ENCODE data around the gene CCDC30. TPM values are rescaled to one million over a fixed set of nuclear protein-coding genes. Genes with fewer than 3 reads are reported as not detected.
"Not testable (repeated sequence)": the region's sequence is repeated elsewhere in the genome, so short reads cannot be mapped to it uniquely, and the experiment has no call there.

Gene CCDC30
- polyA plus RNA-seq, 2 donors: 0.35 to 0.88 TPM

DNA sequence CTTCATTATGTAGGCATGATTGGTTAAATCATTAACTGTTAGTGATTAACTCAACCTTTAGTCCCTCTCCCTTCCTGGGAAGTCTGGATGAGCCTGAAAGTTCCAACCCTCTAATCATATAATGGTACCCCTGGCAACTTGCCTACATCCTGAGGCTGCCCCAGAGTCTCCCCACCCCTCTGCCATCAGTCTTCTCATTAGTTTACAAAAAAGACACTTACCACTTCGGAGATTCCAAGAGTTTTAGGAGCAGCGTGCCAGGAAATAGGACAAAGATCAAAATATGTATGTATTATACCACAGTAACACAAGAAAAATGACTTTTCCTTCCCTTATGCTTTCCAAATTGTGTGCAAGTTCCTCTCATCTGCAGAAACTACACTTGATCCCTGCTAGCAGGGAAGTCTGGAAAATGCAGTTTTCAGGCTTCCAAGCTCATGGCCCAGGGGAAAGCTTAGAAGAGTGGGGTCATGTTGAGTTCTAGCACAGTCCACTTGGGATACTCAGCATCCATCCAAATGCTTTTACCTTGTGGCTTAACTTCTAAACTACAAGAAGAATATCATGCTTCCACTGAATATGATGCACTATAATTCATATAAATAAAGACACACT, 130.5 kb downstream of the CCDC30 start:
- WGBS, 2 donors: 42 to 45% methylated on average over 2 of the region's 2 CpGs
- Histone ChIP-seq H3K27me3 (ENCODE audit: control insufficient read depth in 1 of 2, insufficient read depth in 2 of 2, low read length in 2 of 2) (no peaks in the 10 kb centered on the region), H3K27ac (ENCODE audit: low read depth in 2 of 2, low read length in 1 of 2) (no peak overlapping the region), H3K9me3 (ENCODE audit: control insufficient read depth in 2 of 2, insufficient read depth in 1 of 2, low read depth in 1 of 2, low read length in 1 of 2) (no peaks in the 10 kb centered on the region), H3K4me3 (ENCODE audit: low read depth in 1 of 2, low read length in 2 of 2) (no peak overlapping the region), H3K4me1 (ENCODE audit: control insufficient read depth in 2 of 2, insufficient read depth in 2 of 2, low read length in 1 of 2) (no peaks in the 10 kb centered on the region), H3K36me3 (ENCODE audit: control insufficient read depth in 2 of 2, insufficient read depth in 2 of 2, low read length in 1 of 2) (no peaks in the 10 kb centered on the region)

DNA sequence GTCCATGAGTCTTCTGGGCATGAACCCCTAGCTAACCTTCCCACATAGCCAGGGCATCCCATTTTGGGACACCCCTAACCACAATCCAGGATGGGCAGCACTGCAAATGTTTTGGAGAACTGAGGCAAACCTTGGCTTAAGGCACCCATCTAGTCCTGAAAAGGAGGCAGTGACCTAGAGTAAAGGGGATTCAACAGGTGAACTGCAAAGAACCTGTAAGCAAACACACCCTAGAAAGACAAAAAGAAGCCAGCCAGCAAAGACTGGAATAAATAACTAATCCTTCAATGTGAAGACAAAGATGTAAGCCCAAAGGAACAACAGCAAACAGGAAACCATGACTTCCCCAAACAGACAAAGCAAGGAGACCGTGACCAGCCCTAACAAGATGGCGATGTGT, 138.4 kb downstream of the CCDC30 start:
- H3K36me3 ChIP-seq (ENCODE audit: control insufficient read depth in 2 of 2, insufficient read depth in 2 of 2, low read length in 1 of 2): no peaks in the 10 kb centered on the region
- H3K27ac ChIP-seq (ENCODE audit: low read depth in 2 of 2, low read length in 1 of 2): no peak overlapping the region
- WGBS, 2 donors: 80 to 93% methylated on average over 2 of the region's 2 CpGs
- H3K9me3 ChIP-seq (ENCODE audit: control insufficient read depth in 2 of 2, insufficient read depth in 1 of 2, low read depth in 1 of 2, low read length in 1 of 2): no peaks in the 10 kb centered on the region
- H3K4me3 ChIP-seq (ENCODE audit: low read depth in 1 of 2, low read length in 2 of 2): no peak overlapping the region
- no peaks in the 10 kb centered on the region for H3K4me1 ChIP-seq (ENCODE audit: control insufficient read depth in 2 of 2, insufficient read depth in 2 of 2, low read length in 1 of 2)
- no peaks in the 10 kb centered on the region for H3K27me3 ChIP-seq (ENCODE audit: control insufficient read depth in 1 of 2, insufficient read depth in 2 of 2, low read length in 2 of 2)

DNA sequence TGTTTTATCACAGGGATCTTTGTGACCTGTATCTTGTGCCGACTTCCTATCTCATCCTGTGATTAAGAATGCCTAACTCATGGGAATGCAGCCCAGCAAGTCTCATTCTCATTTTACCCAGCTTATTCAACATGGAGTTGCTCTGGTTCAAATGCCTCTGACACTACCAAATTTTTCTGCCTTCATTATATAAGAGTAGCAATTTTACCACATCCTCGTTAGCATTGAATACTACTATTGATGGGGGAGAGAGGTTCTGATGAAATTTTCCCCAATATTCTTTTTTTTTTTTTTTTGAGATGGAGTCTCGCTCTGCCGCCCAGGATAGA, 150.7 kb downstream of the CCDC30 start:
- Histone ChIP-seq H3K4me3 (ENCODE audit: low read depth in 1 of 2, low read length in 2 of 2) (no peak overlapping the region), H3K36me3 (ENCODE audit: control insufficient read depth in 2 of 2, insufficient read depth in 2 of 2, low read length in 1 of 2) (no peaks in the 10 kb centered on the region), H3K4me1 (ENCODE audit: control insufficient read depth in 2 of 2, insufficient read depth in 2 of 2, low read length in 1 of 2) (no peaks in the 10 kb centered on the region), H3K27me3 (ENCODE audit: control insufficient read depth in 1 of 2, insufficient read depth in 2 of 2, low read length in 2 of 2) (no peaks in the 10 kb centered on the region), H3K27ac (ENCODE audit: low read depth in 2 of 2, low read length in 1 of 2) (no peak overlapping the region), H3K9me3 (ENCODE audit: control insufficient read depth in 2 of 2, insufficient read depth in 1 of 2, low read depth in 1 of 2, low read length in 1 of 2) (no peaks in the 10 kb centered on the region)
- 76 to 94% methylated on average over 4 of the region's 4 CpGs for WGBS, 2 donors

DNA sequence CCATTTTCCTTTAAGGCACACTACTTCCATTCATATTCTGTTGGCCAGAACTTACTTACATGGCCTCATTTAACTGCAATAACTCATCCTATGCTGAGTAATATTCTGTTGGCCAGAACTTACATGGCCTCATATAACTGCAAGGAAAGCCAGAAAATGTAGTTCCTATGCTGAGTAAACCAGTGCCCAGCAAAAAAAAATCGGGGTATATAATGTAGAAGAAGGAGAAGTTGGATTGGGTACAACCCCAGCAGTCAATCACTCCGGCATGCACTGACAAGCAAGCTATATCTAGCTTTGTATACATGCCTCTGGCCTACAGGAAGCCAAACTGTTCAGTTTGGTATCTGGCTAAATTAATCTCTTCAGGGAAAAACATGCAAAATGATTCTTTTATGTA, 155.8 kb downstream of the CCDC30 start:
- Histone ChIP-seq H3K27ac (ENCODE audit: low read depth in 2 of 2, low read length in 1 of 2) (no peak overlapping the region), H3K36me3 (ENCODE audit: control insufficient read depth in 2 of 2, insufficient read depth in 2 of 2, low read length in 1 of 2) (no peaks in the 10 kb centered on the region), H3K27me3 (ENCODE audit: control insufficient read depth in 1 of 2, insufficient read depth in 2 of 2, low read length in 2 of 2) (no peaks in the 10 kb centered on the region), H3K9me3 (ENCODE audit: control insufficient read depth in 2 of 2, insufficient read depth in 1 of 2, low read depth in 1 of 2, low read length in 1 of 2) (no peaks in the 10 kb centered on the region), H3K4me3 (ENCODE audit: low read depth in 1 of 2, low read length in 2 of 2) (no peak overlapping the region), H3K4me1 (ENCODE audit: control insufficient read depth in 2 of 2, insufficient read depth in 2 of 2, low read length in 1 of 2) (no peaks in the 10 kb centered on the region)
- 31 to 49% methylated on average over 2 of the region's 2 CpGs for WGBS, 2 donors

DNA sequence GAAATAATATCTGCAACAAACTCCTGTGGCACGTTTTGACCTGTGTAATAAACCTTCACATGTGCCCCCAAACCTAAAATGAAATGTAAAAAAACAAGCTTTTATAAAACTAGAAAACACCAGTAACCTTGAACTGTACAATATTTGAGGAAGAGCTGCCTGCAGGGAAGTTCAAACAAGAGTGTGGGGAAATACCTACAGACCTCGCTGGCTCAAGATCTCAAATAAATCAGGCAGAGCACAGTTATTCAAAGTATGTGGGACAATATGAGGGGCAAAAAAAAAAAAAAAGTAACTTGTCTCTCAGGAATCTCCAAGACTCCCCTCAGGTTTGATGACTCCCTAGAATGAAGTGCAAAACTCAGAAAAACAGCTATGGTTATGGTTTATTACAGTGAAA, 157.2 kb downstream of the CCDC30 start:
- Histone ChIP-seq H3K4me3 (ENCODE audit: low read depth in 1 of 2, low read length in 2 of 2) (no peak overlapping the region), H3K9me3 (ENCODE audit: control insufficient read depth in 2 of 2, insufficient read depth in 1 of 2, low read depth in 1 of 2, low read length in 1 of 2) (no peaks in the 10 kb centered on the region), H3K4me1 (ENCODE audit: control insufficient read depth in 2 of 2, insufficient read depth in 2 of 2, low read length in 1 of 2) (no peaks in the 10 kb centered on the region), H3K36me3 (ENCODE audit: control insufficient read depth in 2 of 2, insufficient read depth in 2 of 2, low read length in 1 of 2) (no peaks in the 10 kb centered on the region), H3K27ac (ENCODE audit: low read depth in 2 of 2, low read length in 1 of 2) (no peak overlapping the region), H3K27me3 (ENCODE audit: control insufficient read depth in 1 of 2, insufficient read depth in 2 of 2, low read length in 2 of 2) (no peaks in the 10 kb centered on the region)
- 36 to 40% methylated on average over 2 of the region's 2 CpGs for WGBS, 2 donors

DNA sequence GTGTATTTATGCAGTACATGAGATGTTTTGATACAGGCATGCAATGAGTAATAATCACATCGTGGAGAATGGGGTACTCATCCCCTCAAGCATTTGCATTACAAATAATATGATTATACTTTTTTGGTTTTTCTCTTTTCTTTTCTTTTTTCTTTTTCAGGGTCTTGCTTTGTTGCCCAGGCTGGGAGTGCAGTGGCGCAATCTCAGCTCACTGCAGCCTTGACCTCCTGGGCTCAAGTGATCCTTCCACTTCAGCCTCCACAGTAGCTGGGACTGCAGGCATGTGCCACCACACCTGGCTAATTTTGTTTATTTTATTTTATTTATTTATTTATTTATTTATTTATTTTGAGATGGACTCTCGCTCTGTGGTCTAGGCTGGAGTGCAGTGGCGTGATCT, 158.1 kb downstream of the CCDC30 start:
- not testable (repeated sequence) for H3K9me3 ChIP-seq (ENCODE audit: control insufficient read depth in 2 of 2, insufficient read depth in 1 of 2, low read depth in 1 of 2, low read length in 1 of 2); H3K4me3 ChIP-seq (ENCODE audit: low read depth in 1 of 2, low read length in 2 of 2); H3K27ac ChIP-seq (ENCODE audit: low read depth in 2 of 2, low read length in 1 of 2); H3K27me3 ChIP-seq (ENCODE audit: control insufficient read depth in 1 of 2, insufficient read depth in 2 of 2, low read length in 2 of 2); H3K36me3 ChIP-seq (ENCODE audit: control insufficient read depth in 2 of 2, insufficient read depth in 2 of 2, low read length in 1 of 2); H3K4me1 ChIP-seq (ENCODE audit: control insufficient read depth in 2 of 2, insufficient read depth in 2 of 2, low read length in 1 of 2)
- 93 to 96% methylated on average over 4 of the region's 4 CpGs for WGBS, 2 donors

DNA sequence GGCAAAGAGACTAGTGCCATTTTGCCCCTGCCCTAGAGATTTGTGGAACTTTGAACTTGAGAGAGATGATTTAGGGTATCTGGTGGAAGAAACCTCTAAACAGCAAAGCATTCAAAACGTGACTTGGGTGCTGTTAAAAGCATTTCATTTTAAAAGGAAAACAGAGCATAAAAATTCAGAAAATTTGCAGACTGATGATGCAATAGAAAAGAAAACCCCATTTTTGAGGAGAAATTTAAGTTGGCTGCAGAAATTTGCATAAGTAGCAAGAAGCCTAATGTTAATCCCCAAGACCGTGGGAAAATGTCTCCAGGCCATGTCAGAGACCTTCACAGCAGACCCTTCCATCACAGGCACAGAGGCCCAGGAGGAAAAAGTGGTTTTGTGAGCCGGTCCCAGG, 164.1 kb downstream of the CCDC30 start:
- WGBS, 2 donors: 82 to 85% methylated on average over 3 of the region's 3 CpGs
- not testable (repeated sequence) for H3K27me3 ChIP-seq (ENCODE audit: control insufficient read depth in 1 of 2, insufficient read depth in 2 of 2, low read length in 2 of 2); H3K9me3 ChIP-seq (ENCODE audit: control insufficient read depth in 2 of 2, insufficient read depth in 1 of 2, low read depth in 1 of 2, low read length in 1 of 2); H3K27ac ChIP-seq (ENCODE audit: low read depth in 2 of 2, low read length in 1 of 2); H3K4me3 ChIP-seq (ENCODE audit: low read depth in 1 of 2, low read length in 2 of 2); H3K36me3 ChIP-seq (ENCODE audit: control insufficient read depth in 2 of 2, insufficient read depth in 2 of 2, low read length in 1 of 2); H3K4me1 ChIP-seq (ENCODE audit: control insufficient read depth in 2 of 2, insufficient read depth in 2 of 2, low read length in 1 of 2)

DNA sequence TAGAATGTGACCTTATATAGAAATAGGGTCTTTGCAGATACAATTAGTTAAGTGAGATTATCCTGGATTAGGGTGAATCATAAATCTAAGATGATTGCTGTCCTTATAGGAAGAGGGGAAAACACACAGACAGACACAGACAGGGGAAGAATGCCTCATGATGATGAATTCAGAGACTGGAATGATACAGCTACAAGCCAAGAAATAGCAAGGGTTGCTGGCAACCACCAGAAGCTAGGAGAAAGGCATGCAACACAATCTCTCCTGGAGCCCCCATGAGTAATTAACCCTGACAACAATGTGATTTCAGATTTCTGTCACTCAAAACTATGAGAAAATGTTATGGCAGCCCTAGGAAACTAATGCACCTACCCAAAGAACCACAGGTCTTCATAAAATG, 176.0 kb downstream of the CCDC30 start:
- no peaks in the 10 kb centered on the region for H3K4me1 ChIP-seq (ENCODE audit: control insufficient read depth in 2 of 2, insufficient read depth in 2 of 2, low read length in 1 of 2)
- no peak overlapping the region for H3K4me3 ChIP-seq (ENCODE audit: low read depth in 1 of 2, low read length in 2 of 2)
- no peaks in the 10 kb centered on the region for H3K27me3 ChIP-seq (ENCODE audit: control insufficient read depth in 1 of 2, insufficient read depth in 2 of 2, low read length in 2 of 2)
- H3K27ac ChIP-seq (ENCODE audit: low read depth in 2 of 2, low read length in 1 of 2): no peak overlapping the region
- no peaks in the 10 kb centered on the region for H3K36me3 ChIP-seq (ENCODE audit: control insufficient read depth in 2 of 2, insufficient read depth in 2 of 2, low read length in 1 of 2)
- H3K9me3 ChIP-seq (ENCODE audit: control insufficient read depth in 2 of 2, insufficient read depth in 1 of 2, low read depth in 1 of 2, low read length in 1 of 2): no peaks in the 10 kb centered on the region

DNA sequence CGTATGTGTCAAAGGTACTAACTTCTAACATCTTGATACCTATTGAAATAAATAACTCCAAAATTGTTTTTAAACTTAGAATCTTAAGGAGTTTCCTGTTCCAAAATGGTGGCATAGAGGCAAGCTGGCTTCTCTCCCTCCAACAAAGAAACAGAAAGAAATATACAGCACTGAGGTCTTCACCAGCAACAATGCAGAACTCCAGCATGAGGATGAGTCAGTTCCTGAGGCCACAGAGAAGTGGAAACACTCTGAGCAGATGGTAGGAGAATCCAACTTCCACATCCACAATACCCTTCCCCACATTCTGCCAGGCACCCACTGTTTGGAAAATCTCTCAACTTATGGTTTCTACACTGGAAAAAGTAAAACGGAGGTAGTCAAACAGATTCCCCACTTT, 183.0 kb downstream of the CCDC30 start:
- Histone ChIP-seq H3K27ac (ENCODE audit: low read depth in 2 of 2, low read length in 1 of 2) (no peak overlapping the region), H3K9me3 (ENCODE audit: control insufficient read depth in 2 of 2, insufficient read depth in 1 of 2, low read depth in 1 of 2, low read length in 1 of 2) (no peaks in the 10 kb centered on the region), H3K4me1 (ENCODE audit: control insufficient read depth in 2 of 2, insufficient read depth in 2 of 2, low read length in 1 of 2) (no peaks in the 10 kb centered on the region), H3K27me3 (ENCODE audit: control insufficient read depth in 1 of 2, insufficient read depth in 2 of 2, low read length in 2 of 2) (no peaks in the 10 kb centered on the region), H3K36me3 (ENCODE audit: control insufficient read depth in 2 of 2, insufficient read depth in 2 of 2, low read length in 1 of 2) (no peaks in the 10 kb centered on the region), H3K4me3 (ENCODE audit: low read depth in 1 of 2, low read length in 2 of 2) (no peak overlapping the region)
- WGBS, 2 donors: 80 to 93% methylated on average over 2 of the region's 2 CpGs

DNA sequence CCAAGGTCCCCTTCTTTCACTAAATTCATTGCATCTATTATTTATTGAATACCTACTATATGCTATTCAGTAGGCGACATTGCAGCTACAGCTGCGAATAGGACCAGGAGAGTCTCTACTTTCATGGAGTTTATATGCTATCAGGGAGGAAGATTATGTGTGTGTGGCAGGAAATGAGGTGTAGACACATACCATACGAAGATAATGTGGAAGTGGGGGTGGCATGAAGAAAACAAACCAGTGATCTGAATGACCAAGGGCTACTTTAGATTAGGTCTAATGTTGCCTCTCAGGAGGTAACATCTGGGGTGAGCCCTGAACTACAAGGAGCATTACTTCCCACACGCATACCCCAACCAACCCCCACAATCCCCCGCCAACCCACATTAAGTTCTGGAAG, 194.1 kb downstream of the CCDC30 start:
- WGBS, 2 donors: 76 to 78% methylated on average over 5 of the region's 5 CpGs
- Histone ChIP-seq H3K36me3 (ENCODE audit: control insufficient read depth in 2 of 2, insufficient read depth in 2 of 2, low read length in 1 of 2) (no peaks in the 10 kb centered on the region), H3K27ac (ENCODE audit: low read depth in 2 of 2, low read length in 1 of 2) (peak overlapping the region; percentile 13 to 26), H3K9me3 (ENCODE audit: control insufficient read depth in 2 of 2, insufficient read depth in 1 of 2, low read depth in 1 of 2, low read length in 1 of 2) (no peaks in the 10 kb centered on the region), H3K4me3 (ENCODE audit: low read depth in 1 of 2, low read length in 2 of 2) (peak overlapping the region in 1 of 2 donors; percentile 28), H3K27me3 (ENCODE audit: control insufficient read depth in 1 of 2, insufficient read depth in 2 of 2, low read length in 2 of 2) (no peaks in the 10 kb centered on the region), H3K4me1 (ENCODE audit: control insufficient read depth in 2 of 2, insufficient read depth in 2 of 2, low read length in 1 of 2) (peaks cover 0 to 6% of the 10 kb centered on the region in 2 donors)
